Neural cell (in vitro differentiated cells): Measurements from ENCODE around the gene MUC6. TPM values are rescaled to one million over a fixed set of nuclear protein-coding genes. Genes with fewer than 3 reads are reported as not detected.

Experiments
- H2AFZ ChIP-seq: fragments of 200-600, 300-800 bp; sonication (generic), shearing (Covaris generic); 2 replicates; pipeline ENCODE4 v1.6.0; 2014; ENCODE audit warnings: low read depth, mild to moderate bottlenecking, antibody characterized with exemption, low read length, moderate library complexity
- H3F3A ChIP-seq: fragments of 200-600 bp; shearing (Covaris generic); 2 replicates; pipeline ENCODE4 v1.6.1; 2016; ENCODE audit warnings: mild to moderate bottlenecking, moderate library complexity, mixed read lengths, antibody characterized with exemption, low read length; ENCODE audit not compliant: insufficient read depth, poor library complexity, severe bottlenecking
- H3K27ac ChIP-seq: fragments of 200-600, 300-800 bp; sonication (generic), shearing (Covaris generic); 2 replicates; pipeline ENCODE4 v1.5.1; 2014; ENCODE audit warnings: mild to moderate bottlenecking, low read length, moderate library complexity
- H3K27me3 ChIP-seq: fragments of 300-800, 200-600 bp; sonication (generic), shearing (Covaris generic); 2 replicates; pipeline ENCODE4 v1.6.0; 2014; ENCODE audit warnings: mild to moderate bottlenecking, low read depth, low read length, moderate library complexity; ENCODE audit not compliant: insufficient read depth
- H3K36me3 ChIP-seq: fragments of 300-800, 200-600 bp; sonication (generic), shearing (Covaris generic); 2 replicates; pipeline ENCODE4 v1.5.1; 2014; ENCODE audit warnings: mild to moderate bottlenecking, antibody characterized with exemption, low read length, moderate library complexity; ENCODE audit not compliant: insufficient read depth
- H3K4me2 ChIP-seq: fragments of 300-800, 200-600 bp; sonication (generic), shearing (Covaris generic); 2 replicates; pipeline ENCODE4 v1.6.0; 2014; ENCODE audit warnings: mild to moderate bottlenecking, low read length
- H3K4me3 ChIP-seq: fragments of 300-800, 200-600 bp; sonication (generic), shearing (Covaris generic); 2 replicates; pipeline ENCODE4 v1.5.1; 2014; ENCODE audit warnings: mild to moderate bottlenecking, low read length, moderate library complexity
- H3K79me2 ChIP-seq: fragments of 200-600 bp; shearing (Covaris generic); replicated peaks from 2 replicates; pipeline ENCODE4 v1.6.0; 2014; ENCODE audit warnings: mild to moderate bottlenecking, low read length, moderate library complexity; ENCODE audit not compliant: insufficient read depth
- H3K9ac ChIP-seq: fragments of 300-800, 200-600 bp; sonication (generic), shearing (Covaris generic); 2 replicates; pipeline ENCODE4 v1.6.1; 2016; ENCODE audit warnings: mild to moderate bottlenecking, low read length, mixed read lengths
- H3K9me2 ChIP-seq: fragments of 200-600 bp; shearing (Covaris generic); 2 replicates; pipeline ENCODE4 v1.6.1; 2016; ENCODE audit warnings: mild to moderate bottlenecking, low read length, mixed read lengths; ENCODE audit not compliant: insufficient read depth
- H3K9me3 ChIP-seq: fragments of 200-600, 300-800 bp; sonication (generic), shearing (Covaris generic); 2 replicates; pipeline ENCODE4 v1.6.1; 2016; ENCODE audit warnings: mild to moderate bottlenecking, mixed run types, low read length, moderate library complexity, mixed read lengths
- H4K20me1 ChIP-seq: fragments of 200-600 bp; shearing (Covaris generic); 2 replicates; pipeline ENCODE4 v1.6.1; 2016; ENCODE audit warnings: mild to moderate bottlenecking, mixed run types; ENCODE audit not compliant: insufficient read depth
- CTCF ChIP-seq: fragments of 450-650 bp; IDR thresholded peaks from 2 replicates; pipeline ENCODE4 v1.5.1; 2014; ENCODE audit warnings: antibody characterized with exemption, mild to moderate bottlenecking, moderate library complexity; ENCODE audit not compliant: poor library complexity, severe bottlenecking
- EP300 ChIP-seq: fragments of 450-650 bp; conservative IDR thresholded peaks from 2 replicates; pipeline ENCODE4 v1.6.1; 2014; ENCODE audit warnings: antibody characterized with exemption, mild to moderate bottlenecking, moderate library complexity; ENCODE audit not compliant: poor library complexity, severe bottlenecking
- EZH2 ChIP-seq: fragments of 200-600, 300-800 bp; shearing (Covaris generic), sonication (generic); IDR thresholded peaks from 2 replicates; pipeline ENCODE4 v1.6.1; 2014; ENCODE audit warnings: antibody characterized with exemption, low read length, borderline replicate concordance, mild to moderate bottlenecking; ENCODE audit not compliant: insufficient read depth, poor library complexity, severe bottlenecking
- MXI1 ChIP-seq: fragments of 450-650 bp; conservative IDR thresholded peaks from 2 replicates; pipeline ENCODE4 v1.6.1; 2014; ENCODE audit warnings: antibody characterized with exemption, mild to moderate bottlenecking; ENCODE audit not compliant: poor library complexity, severe bottlenecking
- POLR2AphosphoS5 ChIP-seq: IDR thresholded peaks from 2 replicates; pipeline ENCODE4 v1.6.1; 2012
- RAD21 ChIP-seq: fragments of 450-650 bp; conservative IDR thresholded peaks from 2 replicates; pipeline ENCODE4 v1.6.1; 2014; ENCODE audit warnings: antibody characterized with exemption, mild to moderate bottlenecking, moderate library complexity
- REST ChIP-seq: IDR thresholded peaks from 2 replicates; pipeline ENCODE4 v1.6.1; 2012; ENCODE audit warnings: borderline replicate concordance
- SMC3 ChIP-seq: fragments of 450-650 bp; conservative IDR thresholded peaks from 2 replicates; pipeline ENCODE4 v1.6.1; 2014; ENCODE audit warnings: antibody characterized with exemption, mild to moderate bottlenecking, moderate library complexity; ENCODE audit not compliant: poor library complexity
- TAF1 ChIP-seq: IDR thresholded peaks from 2 replicates; pipeline ENCODE4 v1.6.1; 2012; ENCODE audit warnings: low read depth
- polyA plus RNA-seq: library from polyadenylated mRNA; depleted of rRNA; stranded (reverse); fragments of >200 nt; gene quantifications from 2 replicates; pipeline ENCODE4 v1.2.3, GENCODE V29; 2014

Gene MUC6
- polyA plus RNA-seq, 1 donor from 2014 or later = not detected

GRCh38 chr11:991034-991433 lies 45.5 kb downstream of the MUC6 start:
- no peak overlapping the region for H3K4me2 ChIP-seq

GRCh38 chr11:990101-990500 lies 46.4 kb downstream of the MUC6 start:
- Histone ChIP-seq H3K27ac (no peak overlapping the region), H3K9ac (no peak overlapping the region), H3K4me3 (no peak overlapping the region), H3F3A (no peaks in the 10 kb centered on the region), H3K27me3 (no peaks in the 10 kb centered on the region), H3K79me2 (no peaks in the 10 kb centered on the region), H4K20me1 (no peaks in the 10 kb centered on the region), H2AFZ (no peak overlapping the region), H3K9me2 (no peaks in the 10 kb centered on the region), H3K36me3 (no peaks in the 10 kb centered on the region), H3K9me3 (no peaks in the 10 kb centered on the region), H3K4me2 (no peak overlapping the region)
- TF ChIP-seq SMC3 = no peak
- TF ChIP-seq REST = no peak
- no peak for TF ChIP-seq RAD21
- no peak for TF ChIP-seq TAF1
- no peak for TF ChIP-seq EZH2
- no peak for TF ChIP-seq CTCF
- TF ChIP-seq MXI1 = no peak

More at GRCh38 chr11:991034-991433, 45.5 kb downstream of the MUC6 start:
- no peak overlapping the region for H3K4me3 ChIP-seq
- H2AFZ ChIP-seq = no peak overlapping the region
- H3K9me2 ChIP-seq = no peaks in the 10 kb centered on the region
- no peaks in the 10 kb centered on the region for H3K79me2 ChIP-seq
- H3K27ac ChIP-seq = no peak overlapping the region
- H3K27me3 ChIP-seq = no peaks in the 10 kb centered on the region
- no peak overlapping the region for H3K9ac ChIP-seq
- H4K20me1 ChIP-seq = no peaks in the 10 kb centered on the region
- H3K9me3 ChIP-seq = no peaks in the 10 kb centered on the region
- TF ChIP-seq EZH2 = no peak
- no peak for TF ChIP-seq SMC3
- no peak for TF ChIP-seq RAD21
- TF ChIP-seq MXI1 = no peak
- TF ChIP-seq EP300 = no peak
- no peak for TF ChIP-seq CTCF
- TF ChIP-seq POLR2AphosphoS5 = no peak
- TF ChIP-seq REST = no peak
- H3K36me3 ChIP-seq = no peaks in the 10 kb centered on the region
- H3F3A ChIP-seq = no peaks in the 10 kb centered on the region
